OCI-LY1 (cell line): ENCODE results near the gene LCT.
A peak's percentile ranks its signal among the peaks of the same experiment; 100 is the strongest.

ENCODE experiments used
- EZH2 ChIP-seq: fragments of 200-600 bp; sonication (generic), shearing (Covaris generic); IDR thresholded peaks from 2 replicates; pipeline ENCODE4 v1.8.0; 2017; ENCODE audit warnings: borderline replicate concordance, mixed run types, mild to moderate bottlenecking, antibody characterized with exemption, low read length, moderate library complexity, mixed read lengths
- TF ChIP-seq, protein P1 (sequence below): fragments of 200-600 bp; sonication (generic), shearing (Covaris generic); IDR thresholded peaks from 2 replicates; pipeline ENCODE4 v1.5.1; 2017; ENCODE audit warnings: mild to moderate bottlenecking, antibody characterized with exemption, low read length, moderate library complexity, mixed read lengths

DNA sequence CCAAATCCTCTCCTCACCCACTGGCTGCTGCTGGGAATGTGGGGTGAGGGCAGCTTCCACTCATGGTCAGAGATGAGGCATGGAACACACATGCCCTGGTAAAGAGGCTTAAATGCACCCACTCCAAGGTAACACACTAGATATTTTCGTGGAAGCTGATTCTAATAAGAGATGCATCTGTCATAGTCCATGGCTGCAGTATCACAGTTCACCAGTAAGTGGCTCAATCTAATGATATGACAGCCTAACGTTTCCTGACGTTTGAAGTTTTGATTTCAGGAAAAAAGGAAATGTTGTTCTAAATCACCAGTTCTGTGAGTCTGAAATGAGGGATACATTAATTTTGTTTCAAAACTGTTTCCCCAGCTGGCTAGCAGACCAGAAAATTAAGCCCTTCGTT lies 38.2 kb downstream of the LCT start:
- TF ChIP-seq, protein P1, sequence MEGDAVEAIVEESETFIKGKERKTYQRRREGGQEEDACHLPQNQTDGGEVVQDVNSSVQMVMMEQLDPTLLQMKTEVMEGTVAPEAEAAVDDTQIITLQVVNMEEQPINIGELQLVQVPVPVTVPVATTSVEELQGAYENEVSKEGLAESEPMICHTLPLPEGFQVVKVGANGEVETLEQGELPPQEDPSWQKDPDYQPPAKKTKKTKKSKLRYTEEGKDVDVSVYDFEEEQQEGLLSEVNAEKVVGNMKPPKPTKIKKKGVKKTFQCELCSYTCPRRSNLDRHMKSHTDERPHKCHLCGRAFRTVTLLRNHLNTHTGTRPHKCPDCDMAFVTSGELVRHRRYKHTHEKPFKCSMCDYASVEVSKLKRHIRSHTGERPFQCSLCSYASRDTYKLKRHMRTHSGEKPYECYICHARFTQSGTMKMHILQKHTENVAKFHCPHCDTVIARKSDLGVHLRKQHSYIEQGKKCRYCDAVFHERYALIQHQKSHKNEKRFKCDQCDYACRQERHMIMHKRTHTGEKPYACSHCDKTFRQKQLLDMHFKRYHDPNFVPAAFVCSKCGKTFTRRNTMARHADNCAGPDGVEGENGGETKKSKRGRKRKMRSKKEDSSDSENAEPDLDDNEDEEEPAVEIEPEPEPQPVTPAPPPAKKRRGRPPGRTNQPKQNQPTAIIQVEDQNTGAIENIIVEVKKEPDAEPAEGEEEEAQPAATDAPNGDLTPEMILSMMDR = peak; percentile 57
- TF ChIP-seq EZH2 = no peak
